CD4-positive, CD25-positive, alpha-beta regulatory T cell (primary cell): ENCODE data around the gene APBB2. TPM values are rescaled to one million over a fixed set of nuclear protein-coding genes. Genes with fewer than 3 reads are reported as not detected.

ENCODE experiments used
- ATAC-seq, 2 donors: fragments of 150-1000 bp; cut with Tn5 transposase; one replicate each; pipeline ENCODE4 v1.10.0; 2021; ENCODE audit warnings: low read depth in 2 of 2, moderate number of reproducible peaks in 2 of 2, moderate library complexity in 1 of 2
- DNase-seq, 3 donors: peaks; one replicate each; pipeline versions ENCODE4 v3.0.0 to v3.0.0-alpha.2; 2012 to 2022; ENCODE audit warnings: mixed read lengths in 1 of 3
- H3K27ac ChIP-seq: one replicate; pipeline ENCODE4 v1.7.0; 2013; ENCODE audit warnings: mild to moderate bottlenecking, low read length; ENCODE audit not compliant: insufficient read depth, poor library complexity, severe bottlenecking
- H3K27me3 ChIP-seq: one replicate; pipeline ENCODE4 v1.7.0; 2013; ENCODE audit warnings: low read length; ENCODE audit not compliant: control insufficient read depth, insufficient read depth
- H3K36me3 ChIP-seq: one replicate; pipeline ENCODE4 v1.7.0; 2013; ENCODE audit warnings: mild to moderate bottlenecking, low read length, moderate library complexity; ENCODE audit not compliant: control insufficient read depth, insufficient read depth
- H3K4me1 ChIP-seq: 2 replicates; pipeline ENCODE4 v1.7.0; 2013; ENCODE audit warnings: mild to moderate bottlenecking, low read length; ENCODE audit not compliant: insufficient read depth, control insufficient read depth, poor library complexity, severe bottlenecking
- H3K4me3 ChIP-seq: one replicate; pipeline ENCODE4 v1.7.0; 2013; ENCODE audit warnings: low read depth, mild to moderate bottlenecking, low read length, moderate library complexity
- H3K9me3 ChIP-seq, 2 experiments: 1 replicate in 1 of 2; 2 replicates in 1 of 2; pipeline ENCODE4 v1.7.0; 2013; ENCODE audit warnings: low read length in 2 of 2, mild to moderate bottlenecking in 1 of 2, moderate library complexity in 1 of 2; ENCODE audit not compliant: control insufficient read depth in 2 of 2
- H3K27ac Mint-ChIP-seq, 3 donors: one replicate each; pipeline ENCODE4 v1.8.0; 2020 to 2022; ENCODE audit warnings: mild to moderate bottlenecking in 3 of 3, mixed read lengths in 3 of 3, moderate library complexity in 2 of 3
- H3K27me3 Mint-ChIP-seq: one replicate; pipeline ENCODE4 v1.8.0; 2022; ENCODE audit warnings: mild to moderate bottlenecking, mixed read lengths
- H3K36me3 Mint-ChIP-seq: one replicate; pipeline ENCODE4 v1.8.0; 2020; ENCODE audit warnings: mixed read lengths
- H3K4me1 Mint-ChIP-seq, 4 donors: one replicate each; pipeline ENCODE4 v1.8.0; 2020 to 2022; ENCODE audit warnings: mixed read lengths in 4 of 4, mild to moderate bottlenecking in 1 of 4
- H3K4me3 Mint-ChIP-seq, 4 donors: one replicate each; pipeline ENCODE4 v1.8.0; 2020 to 2022; ENCODE audit warnings: mild to moderate bottlenecking in 4 of 4, mixed read lengths in 4 of 4, moderate library complexity in 3 of 4
- H3K9me3 Mint-ChIP-seq, 7 donors: one replicate each; pipeline ENCODE4 v1.8.0; 2020 to 2022; ENCODE audit warnings: mixed read lengths in 7 of 7, mild to moderate bottlenecking in 3 of 7, moderate library complexity in 2 of 7
- polyA plus RNA-seq, 4 donors: library from polyadenylated mRNA; unstranded; fragments of 300-500 nt; fragmentation: Illumina TruSeq; gene quantifications; one replicate each; pipeline ENCODE4 v1.2.3, GENCODE V29; 2021
- total RNA-seq: library from RNA; stranded (reverse); gene quantifications from one replicate; pipeline ENCODE4 v1.2.3, GENCODE V29; 2022

Gene APBB2
- total and polyA plus RNA-seq, 5 donors from 2014 or later, result not detected

DNA sequence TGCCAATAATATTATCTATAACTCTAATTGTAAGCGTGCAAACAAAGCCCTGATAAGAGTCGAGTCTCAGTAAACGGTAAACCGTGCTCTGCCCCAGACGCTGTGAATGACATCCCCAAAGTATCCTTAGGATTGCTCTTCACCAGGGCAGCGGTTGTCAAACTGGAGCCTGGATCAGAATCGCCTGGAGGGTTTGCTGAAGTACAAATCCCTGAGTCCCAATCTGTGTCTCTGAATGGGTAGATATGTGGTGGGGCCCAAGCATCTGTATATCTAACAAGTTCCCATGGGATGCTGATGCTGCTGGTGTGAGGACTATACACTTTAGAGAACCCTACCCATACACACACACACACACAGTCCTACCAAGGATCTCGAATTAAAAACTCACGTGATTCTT, 813 bp upstream of the APBB2 start:
- peaks cover 0 to 4% (median 1%) of the 10 kb centered on the region in 7 donors for H3K9me3 Mint-ChIP-seq
- no peak for DNase-seq
- Histone ChIP-seq H3K36me3 (no peaks in the 10 kb centered on the region), H3K27me3 (peaks cover 45% of the 10 kb centered on the region), H3K9me3 (no peaks in the 10 kb centered on the region), H3K4me3 (no peak overlapping the region), H3K27ac (no peak overlapping the region), H3K4me1 (peaks cover 18% of the 10 kb centered on the region)
- H3K4me3 Mint-ChIP-seq, result peak overlapping the region in 3 of 4 donors; percentile 48 to 71 (median 57)
- no peak overlapping the region for H3K27ac Mint-ChIP-seq
- no peaks in the 10 kb centered on the region for H3K36me3 Mint-ChIP-seq
- peaks cover 64% of the 10 kb centered on the region for H3K27me3 Mint-ChIP-seq
- no peak for ATAC-seq
- peaks cover 5 to 23% (median 12%) of the 10 kb centered on the region in 4 donors for H3K4me1 Mint-ChIP-seq

- Mint-ChIP-seq H3K4me3 (peak overlapping the region in 2 of 4 donors; percentile 57 to 71), H3K4me1 (peaks cover 5 to 23% (median 12%) of the 10 kb centered on the region in 4 donors), H3K27ac (no peak overlapping the region), H3K36me3 (no peaks in the 10 kb centered on the region), H3K27me3 (peaks cover 60% of the 10 kb centered on the region), H3K9me3 (peaks cover 0 to 4% (median 1%) of the 10 kb centered on the region in 7 donors)
- DNase-seq, result no peak
- H3K36me3 ChIP-seq, result no peaks in the 10 kb centered on the region
- no peak for ATAC-seq
- H3K4me1 ChIP-seq, result peaks cover 18% of the 10 kb centered on the region
- no peak overlapping the region for H3K27ac ChIP-seq
- peaks cover 44% of the 10 kb centered on the region for H3K27me3 ChIP-seq
- no peaks in the 10 kb centered on the region for H3K9me3 ChIP-seq
- H3K4me3 ChIP-seq, result no peak overlapping the region
Measured at GRCh38 chr4:41214825-41215146, 444 bp upstream of the APBB2 start.

GRCh38 chr4:41213625-41214135, 662 bp downstream of the APBB2 start:
- H3K4me1 Mint-ChIP-seq, result peaks cover 5 to 23% (median 12%) of the 10 kb centered on the region in 4 donors
- peaks cover 18% of the 10 kb centered on the region for H3K4me1 ChIP-seq
- H3K9me3 ChIP-seq, result no peaks in the 10 kb centered on the region
- peaks cover 62% of the 10 kb centered on the region for H3K27me3 Mint-ChIP-seq
- peaks cover 42% of the 10 kb centered on the region for H3K27me3 ChIP-seq
- peaks cover 0 to 4% (median 0%) of the 10 kb centered on the region in 7 donors for H3K9me3 Mint-ChIP-seq
- H3K4me3 ChIP-seq, result no peak overlapping the region
- no peak for ATAC-seq
- no peak overlapping the region for H3K27ac ChIP-seq
- no peaks in the 10 kb centered on the region for H3K36me3 ChIP-seq
- no peaks in the 10 kb centered on the region for H3K36me3 Mint-ChIP-seq
- H3K27ac Mint-ChIP-seq, result no peak overlapping the region
- peak overlapping the region in 3 of 4 donors; percentile 15 to 65 (median 63) for H3K4me3 Mint-ChIP-seq
- no peak for DNase-seq

- H3K9me3 Mint-ChIP-seq, result peaks cover 0 to 4% (median 0%) of the 10 kb centered on the region in 7 donors
- no peaks in the 10 kb centered on the region for H3K36me3 ChIP-seq
- no peaks in the 10 kb centered on the region for H3K36me3 Mint-ChIP-seq
- peaks cover 5 to 23% (median 12%) of the 10 kb centered on the region in 4 donors for H3K4me1 Mint-ChIP-seq
- H3K4me3 ChIP-seq, result no peak overlapping the region
- peaks cover 38% of the 10 kb centered on the region for H3K27me3 ChIP-seq
- DNase-seq (no peak), ATAC-seq (no peak)
- no peaks in the 10 kb centered on the region for H3K9me3 ChIP-seq
- no peak overlapping the region for H3K27ac Mint-ChIP-seq
- peak overlapping the region in 1 of 4 donors; percentile 16 for H3K4me3 Mint-ChIP-seq
- H3K27ac ChIP-seq, result no peak overlapping the region
- H3K4me1 ChIP-seq, result peaks cover 18% of the 10 kb centered on the region
- H3K27me3 Mint-ChIP-seq, result peaks cover 60% of the 10 kb centered on the region
Measured at GRCh38 chr4:41212616-41213203, 1.6 kb downstream of the APBB2 start.

DNA sequence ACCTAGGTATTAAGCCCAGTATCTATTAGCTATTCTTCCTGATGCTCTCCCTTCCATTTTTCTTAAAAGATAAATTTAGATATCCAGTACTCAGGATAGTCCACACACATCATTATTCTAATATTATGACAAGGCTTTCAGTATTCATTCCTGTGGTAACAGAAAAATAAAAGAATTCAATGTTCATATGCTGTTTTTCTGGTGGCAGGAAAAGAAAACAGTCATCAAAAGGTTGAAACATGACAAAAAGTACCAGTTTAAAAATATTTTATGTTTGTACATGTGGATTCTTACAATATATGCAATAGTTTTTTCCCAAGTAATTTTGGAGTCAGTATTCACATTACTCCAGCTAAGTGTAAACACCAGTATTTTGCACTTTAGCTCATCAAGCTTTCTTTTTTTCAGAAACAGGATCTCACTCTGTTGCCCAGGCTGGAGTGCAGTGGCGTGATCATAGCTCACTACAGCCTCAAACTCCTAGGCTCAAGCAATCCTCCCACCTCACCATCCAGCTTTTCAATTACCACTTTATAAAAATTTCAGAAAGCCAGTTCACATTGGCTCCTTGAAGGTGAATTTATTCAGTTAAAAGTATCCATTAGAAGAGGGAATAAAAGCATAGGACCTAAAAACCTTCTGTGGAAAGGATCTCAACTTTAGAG, 2.3 kb downstream of the APBB2 start:
- Histone ChIP-seq H3K4me3 (no peak overlapping the region), H3K27me3 (peaks cover 31% of the 10 kb centered on the region), H3K4me1 (peaks cover 18% of the 10 kb centered on the region), H3K27ac (no peak overlapping the region), H3K36me3 (no peaks in the 10 kb centered on the region), H3K9me3 (no peaks in the 10 kb centered on the region)
- no peak for DNase-seq
- no peak for ATAC-seq
- peaks cover 0 to 4% (median 0%) of the 10 kb centered on the region in 7 donors for H3K9me3 Mint-ChIP-seq
- H3K4me3 Mint-ChIP-seq, result no peak overlapping the region
- H3K36me3 Mint-ChIP-seq, result no peaks in the 10 kb centered on the region
- peaks cover 5 to 23% (median 12%) of the 10 kb centered on the region in 4 donors for H3K4me1 Mint-ChIP-seq
- no peak overlapping the region for H3K27ac Mint-ChIP-seq
- H3K27me3 Mint-ChIP-seq, result peaks cover 59% of the 10 kb centered on the region

DNA sequence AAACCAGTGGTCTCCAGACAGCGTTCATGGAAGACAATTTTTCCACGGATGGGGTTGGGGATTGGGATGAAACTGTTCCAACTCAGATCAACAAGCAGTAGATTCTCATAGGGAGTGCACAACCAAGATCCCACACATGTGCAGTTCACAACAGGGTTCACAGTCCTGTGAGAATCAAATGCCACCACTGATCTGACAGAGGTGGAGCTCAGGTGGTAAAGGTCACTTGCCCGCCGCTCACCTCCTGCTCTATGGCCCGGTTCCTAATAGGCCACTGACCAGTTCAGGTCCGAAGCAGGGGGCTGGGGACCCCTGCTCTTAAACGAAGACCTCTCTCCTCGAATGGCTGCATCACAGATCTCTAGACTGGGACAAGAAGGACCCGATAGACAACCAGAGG, 4.4 kb downstream of the APBB2 start:
- Mint-ChIP-seq H3K27ac (no peak overlapping the region), H3K27me3 (peaks cover 41% of the 10 kb centered on the region), H3K4me3 (no peak overlapping the region), H3K9me3 (peaks cover 0 to 3% (median 0%) of the 10 kb centered on the region in 7 donors), H3K4me1 (peaks cover 0 to 12% (median 5%) of the 10 kb centered on the region in 4 donors), H3K36me3 (no peaks in the 10 kb centered on the region)
- ATAC-seq (no peak), DNase-seq (no peak)
- Histone ChIP-seq H3K27ac (no peak overlapping the region), H3K4me3 (no peak overlapping the region), H3K4me1 (peaks cover 14% of the 10 kb centered on the region), H3K9me3 (no peaks in the 10 kb centered on the region), H3K27me3 (peaks cover 18% of the 10 kb centered on the region), H3K36me3 (no peaks in the 10 kb centered on the region)

GRCh38 chr4:41209187-41209586, 5.2 kb downstream of the APBB2 start:
- Histone ChIP-seq H3K27me3 (peaks cover 15% of the 10 kb centered on the region), H3K36me3 (no peaks in the 10 kb centered on the region), H3K4me1 (peaks cover 8% of the 10 kb centered on the region), H3K27ac (no peak overlapping the region), H3K9me3 (no peaks in the 10 kb centered on the region), H3K4me3 (no peak overlapping the region)
- Mint-ChIP-seq H3K36me3 (no peaks in the 10 kb centered on the region), H3K27me3 (peaks cover 38% of the 10 kb centered on the region), H3K4me3 (no peak overlapping the region), H3K27ac (no peak overlapping the region), H3K9me3 (peaks cover 0 to 3% (median 0%) of the 10 kb centered on the region in 7 donors), H3K4me1 (peaks cover 0 to 12% (median 4%) of the 10 kb centered on the region in 4 donors)
- no peak for ATAC-seq
- DNase-seq, result no peak
